OCI-LY3 (cell line): ENCODE results near the gene PCSK4.

ENCODE experiments used
- CTCF ChIP-seq: fragments of 200-600, 300-600 bp; sonication (generic); IDR thresholded peaks from 2 replicates; pipeline ENCODE4 v1.5.1; 2014; ENCODE audit warnings: antibody characterized with exemption, low read length, low read depth
- EZH2phosphoT487 ChIP-seq: fragments of 200-600 bp; shearing (Covaris generic); IDR thresholded peaks from 2 replicates; pipeline ENCODE4 v1.6.1; 2018; ENCODE audit warnings: antibody characterized with exemption, mixed run types, low read depth

GRCh38 chr19:1534972-1535371 is 44.8 kb upstream of the PCSK4 start:
- no peak for TF ChIP-seq CTCF
- TF ChIP-seq EZH2phosphoT487 = no peak
